HepG2 (cell line): Measurements from ENCODE around the gene PIEZO1.

Source experiments
- FOXA3 ChIP-seq: IDR thresholded peaks from 2 replicates; pipeline ENCODE4 v1.6.1; 2016; ENCODE audit warnings: missing genetic modification reagents, missing compliant biosample characterization
- JDP2 ChIP-seq: sonication (generic); formaldehyde crosslinking; IDR thresholded peaks from 2 replicates; pipeline ENCODE4 v1.8.1; 2022; ENCODE audit warnings: missing genetic modification reagents, borderline replicate concordance
- NFYB ChIP-seq: sonication (generic); formaldehyde crosslinking; IDR thresholded peaks from 2 replicates; pipeline ENCODE4 v1.4.0; 2020; ENCODE audit warnings: missing genetic modification reagents
- ZNF251 ChIP-seq: sonication (generic); formaldehyde crosslinking; IDR thresholded peaks from 2 replicates; pipeline ENCODE4 v1.9.0; 2021; ENCODE audit warnings: mild to moderate bottlenecking, missing genetic modification reagents
- TF ChIP-seq, protein P1 (sequence below), 2 experiments: fragments of 450-650 bp in 1 of 2; sonication (generic) in 1 of 2; formaldehyde crosslinking in 1 of 2; IDR thresholded peaks; 2 replicates each; pipeline versions ENCODE4 v1.6.1 to v1.8.0; 2016 to 2022; ENCODE audit warnings: antibody characterized with exemption in 1 of 2, mild to moderate bottlenecking in 1 of 2, missing genetic modification reagents in 1 of 2
- TF ChIP-seq, protein P2 (sequence below): IDR thresholded peaks from 2 replicates; pipeline ENCODE4 v1.6.1; 2016
- TF ChIP-seq, protein P3 (sequence below): sonication (generic); formaldehyde crosslinking; IDR thresholded peaks from 2 replicates; pipeline ENCODE4 v1.4.0; 2020; ENCODE audit warnings: missing genetic modification reagents

DNA sequence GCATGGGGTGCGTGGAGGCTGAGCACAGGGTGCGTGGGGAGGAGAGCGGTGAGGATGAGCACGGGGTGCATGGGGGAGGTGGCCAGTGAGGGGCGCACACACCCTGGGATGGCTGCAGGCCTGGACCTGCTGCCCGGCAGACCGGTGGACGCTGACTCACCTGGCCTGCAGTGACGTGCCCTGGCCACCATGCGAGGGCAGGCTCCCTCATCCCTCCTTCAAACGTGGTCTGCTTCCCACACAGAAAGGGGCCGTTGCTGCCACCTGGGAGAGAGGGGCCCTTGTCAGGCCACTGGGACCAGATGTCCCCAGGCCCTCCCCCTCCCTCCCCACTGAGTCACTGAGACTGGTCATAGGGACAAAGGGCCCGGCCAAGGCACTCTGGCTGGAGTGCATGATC lies 46.8 kb upstream of the PIEZO1 start:
- TF ChIP-seq, protein P1, sequence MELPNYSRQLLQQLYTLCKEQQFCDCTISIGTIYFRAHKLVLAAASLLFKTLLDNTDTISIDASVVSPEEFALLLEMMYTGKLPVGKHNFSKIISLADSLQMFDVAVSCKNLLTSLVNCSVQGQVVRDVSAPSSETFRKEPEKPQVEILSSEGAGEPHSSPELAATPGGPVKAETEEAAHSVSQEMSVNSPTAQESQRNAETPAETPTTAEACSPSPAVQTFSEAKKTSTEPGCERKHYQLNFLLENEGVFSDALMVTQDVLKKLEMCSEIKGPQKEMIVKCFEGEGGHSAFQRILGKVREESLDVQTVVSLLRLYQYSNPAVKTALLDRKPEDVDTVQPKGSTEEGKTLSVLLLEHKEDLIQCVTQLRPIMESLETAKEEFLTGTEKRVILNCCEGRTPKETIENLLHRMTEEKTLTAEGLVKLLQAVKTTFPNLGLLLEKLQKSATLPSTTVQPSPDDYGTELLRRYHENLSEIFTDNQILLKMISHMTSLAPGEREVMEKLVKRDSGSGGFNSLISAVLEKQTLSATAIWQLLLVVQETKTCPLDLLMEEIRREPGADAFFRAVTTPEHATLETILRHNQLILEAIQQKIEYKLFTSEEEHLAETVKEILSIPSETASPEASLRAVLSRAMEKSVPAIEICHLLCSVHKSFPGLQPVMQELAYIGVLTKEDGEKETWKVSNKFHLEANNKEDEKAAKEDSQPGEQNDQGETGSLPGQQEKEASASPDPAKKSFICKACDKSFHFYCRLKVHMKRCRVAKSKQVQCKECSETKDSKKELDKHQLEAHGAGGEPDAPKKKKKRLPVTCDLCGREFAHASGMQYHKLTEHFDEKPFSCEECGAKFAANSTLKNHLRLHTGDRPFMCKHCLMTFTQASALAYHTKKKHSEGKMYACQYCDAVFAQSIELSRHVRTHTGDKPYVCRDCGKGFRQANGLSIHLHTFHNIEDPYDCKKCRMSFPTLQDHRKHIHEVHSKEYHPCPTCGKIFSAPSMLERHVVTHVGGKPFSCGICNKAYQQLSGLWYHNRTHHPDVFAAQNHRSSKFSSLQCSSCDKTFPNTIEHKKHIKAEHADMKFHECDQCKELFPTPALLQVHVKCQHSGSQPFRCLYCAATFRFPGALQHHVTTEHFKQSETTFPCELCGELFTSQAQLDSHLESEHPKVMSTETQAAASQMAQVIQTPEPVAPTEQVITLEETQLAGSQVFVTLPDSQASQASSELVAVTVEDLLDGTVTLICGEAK (IDR thresholded peaks at IDR 0.05) = no peak
- TF ChIP-seq, protein P1 (CRISPR knock-in tag; IDR thresholded peaks at IDR 0.05) = no peak
- TF ChIP-seq, protein P2, sequence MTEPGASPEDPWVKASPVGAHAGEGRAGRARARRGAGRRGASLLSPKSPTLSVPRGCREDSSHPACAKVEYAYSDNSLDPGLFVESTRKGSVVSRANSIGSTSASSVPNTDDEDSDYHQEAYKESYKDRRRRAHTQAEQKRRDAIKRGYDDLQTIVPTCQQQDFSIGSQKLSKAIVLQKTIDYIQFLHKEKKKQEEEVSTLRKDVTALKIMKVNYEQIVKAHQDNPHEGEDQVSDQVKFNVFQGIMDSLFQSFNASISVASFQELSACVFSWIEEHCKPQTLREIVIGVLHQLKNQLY (CRISPR knock-in tag) = no peak
- TF ChIP-seq, protein P3, sequence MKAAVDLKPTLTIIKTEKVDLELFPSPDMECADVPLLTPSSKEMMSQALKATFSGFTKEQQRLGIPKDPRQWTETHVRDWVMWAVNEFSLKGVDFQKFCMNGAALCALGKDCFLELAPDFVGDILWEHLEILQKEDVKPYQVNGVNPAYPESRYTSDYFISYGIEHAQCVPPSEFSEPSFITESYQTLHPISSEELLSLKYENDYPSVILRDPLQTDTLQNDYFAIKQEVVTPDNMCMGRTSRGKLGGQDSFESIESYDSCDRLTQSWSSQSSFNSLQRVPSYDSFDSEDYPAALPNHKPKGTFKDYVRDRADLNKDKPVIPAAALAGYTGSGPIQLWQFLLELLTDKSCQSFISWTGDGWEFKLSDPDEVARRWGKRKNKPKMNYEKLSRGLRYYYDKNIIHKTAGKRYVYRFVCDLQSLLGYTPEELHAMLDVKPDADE (CRISPR knock-in tag) = no peak
- TF ChIP-seq ZNF251 (CRISPR knock-in tag) (no peak), FOXA3 (no peak), NFYB (CRISPR knock-in tag) (no peak), JDP2 (CRISPR knock-in tag) (no peak)
